Natural killer cell (primary cell): ENCODE results near the gene ZNF628. TPM values are rescaled to one million over a fixed set of nuclear protein-coding genes. Genes with fewer than 3 reads are reported as not detected.

Experiments used
- ATAC-seq, 3 donors: fragments of 150-1000 bp in 2 of 3; fragments of 200-7000 bp in 1 of 3; cut with Tn5 transposase; 1 replicate in 1 of 3; 2 replicates in 2 of 3; pipeline ENCODE4 v1.10.0; 2021; ENCODE audit warnings: mild to moderate bottlenecking in 2 of 3, moderate library complexity in 2 of 3
- DNase-seq, 2 donors: peaks; one replicate each; pipeline versions ENCODE4 v3.0.0 to v3.0.0-alpha.2; 2013 to 2021; ENCODE audit warnings: mixed read lengths in 1 of 2
- H3K27ac ChIP-seq: one replicate; pipeline ENCODE4 v1.5.1; 2013; ENCODE audit warnings: mild to moderate bottlenecking, low read length
- H3K27me3 ChIP-seq: one replicate; pipeline ENCODE4 v1.6.1; 2013; ENCODE audit warnings: low read length; ENCODE audit not compliant: control insufficient read depth, insufficient read depth
- H3K36me3 ChIP-seq: one replicate; pipeline ENCODE4 v1.6.1; 2013; ENCODE audit warnings: low read length; ENCODE audit not compliant: control insufficient read depth, insufficient read depth
- H3K4me1 ChIP-seq: one replicate; pipeline ENCODE4 v1.6.1; 2013; ENCODE audit warnings: low read length; ENCODE audit not compliant: control insufficient read depth, insufficient read depth
- H3K4me3 ChIP-seq: one replicate; pipeline ENCODE4 v1.5.1; 2013; ENCODE audit warnings: low read length
- H3K9me3 ChIP-seq: one replicate; pipeline ENCODE4 v1.6.1; 2013; ENCODE audit warnings: low read length; ENCODE audit not compliant: control insufficient read depth, insufficient read depth
- H3K27ac Mint-ChIP-seq, 2 donors: one replicate each; pipeline ENCODE4 v1.8.0; 2022; ENCODE audit warnings: mild to moderate bottlenecking in 2 of 2, mixed read lengths in 2 of 2, moderate library complexity in 1 of 2
- H3K27me3 Mint-ChIP-seq, 2 donors: one replicate each; pipeline ENCODE4 v1.8.0; 2022; ENCODE audit warnings: low read depth in 2 of 2, mixed read lengths in 2 of 2
- H3K36me3 Mint-ChIP-seq: one replicate; pipeline ENCODE4 v1.8.0; 2022; ENCODE audit warnings: mixed read lengths
- H3K4me1 Mint-ChIP-seq, 2 donors: one replicate each; pipeline ENCODE4 v1.8.0; 2022; ENCODE audit warnings: mixed read lengths in 2 of 2
- H3K4me3 Mint-ChIP-seq: one replicate; pipeline ENCODE4 v1.8.0; 2022; ENCODE audit warnings: mild to moderate bottlenecking, moderate library complexity, mixed read lengths
- H3K9me3 Mint-ChIP-seq, 2 donors: one replicate each; pipeline ENCODE4 v1.8.0; 2022; ENCODE audit warnings: mixed read lengths in 2 of 2
- WGBS: methylation state at CpG from one replicate; pipeline ENCODE4 v1.1.7; 2013; ENCODE audit warnings: missing lambda C conversion rate; ENCODE audit not compliant: insufficient coverage; 5-methylcytosine and 5-hydroxymethylcytosine counted together
- intact Hi-C: fragments of 100-400 bp; cut with micrococcal nuclease; formaldehyde crosslinking; loops from one replicate; pipeline ENCODE4 v1.14.2; 2022
- total RNA-seq, 4 donors: library from RNA; stranded (reverse); fragments of 120-200 nt in 1 of 4; gene quantifications; one replicate each; pipeline versions ENCODE4 v1.2.3 to v1.2.4, GENCODE V29; 2013 to 2022
- TF ChIP-seq, protein P1 (sequence below): fragments of 200-600 bp; IDR thresholded peaks from one replicate; pipeline ENCODE4 v1.8.0; 2022; ENCODE audit warnings: antibody characterized with exemption

ZNF628 gene
- total RNA-seq: 10 to 100 TPM; 20.8 to 28.7 (median 24.1) TPM
- 2.9 TPM for total RNA-seq (2013)

- ATAC-seq: peak; percentile 91 to 96 (median 92)
- peak; percentile 97 to 99 for DNase-seq
- no peaks in the 10 kb centered on the region for H3K36me3 ChIP-seq
- H3K4me1 Mint-ChIP-seq: peaks cover 31 to 37% of the 10 kb centered on the region in 2 donors
- no peaks in the 10 kb centered on the region for H3K27me3 Mint-ChIP-seq
- WGBS: 1% methylated on average over 59 of the region's 61 CpGs
- H3K27ac Mint-ChIP-seq: peak within 1 kb of the TSS; percentile 86 to 90
- no peaks in the 10 kb centered on the region for H3K27me3 ChIP-seq
- H3K4me3 ChIP-seq: peak within 1 kb of the TSS; percentile 49
- H3K4me3 Mint-ChIP-seq: peak within 1 kb of the TSS; percentile 89
- H3K4me1 ChIP-seq: peaks cover 20% of the 10 kb centered on the region
- peak within 1 kb of the TSS; percentile 74 for H3K27ac ChIP-seq
- H3K36me3 Mint-ChIP-seq: no peaks in the 10 kb centered on the region
- H3K9me3 ChIP-seq: no peaks in the 10 kb centered on the region
- intact Hi-C loops: loop anchor here (1.0 to 2.0 kb wide), 2 partner anchors 15 to 123 kb away; partner anchors contain the start of genes FIZ1 and ISOC2
- TF ChIP-seq, protein P1, sequence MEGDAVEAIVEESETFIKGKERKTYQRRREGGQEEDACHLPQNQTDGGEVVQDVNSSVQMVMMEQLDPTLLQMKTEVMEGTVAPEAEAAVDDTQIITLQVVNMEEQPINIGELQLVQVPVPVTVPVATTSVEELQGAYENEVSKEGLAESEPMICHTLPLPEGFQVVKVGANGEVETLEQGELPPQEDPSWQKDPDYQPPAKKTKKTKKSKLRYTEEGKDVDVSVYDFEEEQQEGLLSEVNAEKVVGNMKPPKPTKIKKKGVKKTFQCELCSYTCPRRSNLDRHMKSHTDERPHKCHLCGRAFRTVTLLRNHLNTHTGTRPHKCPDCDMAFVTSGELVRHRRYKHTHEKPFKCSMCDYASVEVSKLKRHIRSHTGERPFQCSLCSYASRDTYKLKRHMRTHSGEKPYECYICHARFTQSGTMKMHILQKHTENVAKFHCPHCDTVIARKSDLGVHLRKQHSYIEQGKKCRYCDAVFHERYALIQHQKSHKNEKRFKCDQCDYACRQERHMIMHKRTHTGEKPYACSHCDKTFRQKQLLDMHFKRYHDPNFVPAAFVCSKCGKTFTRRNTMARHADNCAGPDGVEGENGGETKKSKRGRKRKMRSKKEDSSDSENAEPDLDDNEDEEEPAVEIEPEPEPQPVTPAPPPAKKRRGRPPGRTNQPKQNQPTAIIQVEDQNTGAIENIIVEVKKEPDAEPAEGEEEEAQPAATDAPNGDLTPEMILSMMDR: no peak
- H3K9me3 Mint-ChIP-seq: no peaks in the 10 kb centered on the region
Measured at GRCh38 chr19:55476100-55476775, at the start of gene ZNF628. Gene ZNF628, plus strand, starts transcription at chr19:55476617. Its CDS starts 3,294 bp downstream, at chr19:55479911.

- H3K36me3 ChIP-seq: no peaks in the 10 kb centered on the region
- no peak for ATAC-seq
Measured at GRCh38 chr19:55431183-55431582, 45.2 kb upstream of the ZNF628 start.

DNA sequence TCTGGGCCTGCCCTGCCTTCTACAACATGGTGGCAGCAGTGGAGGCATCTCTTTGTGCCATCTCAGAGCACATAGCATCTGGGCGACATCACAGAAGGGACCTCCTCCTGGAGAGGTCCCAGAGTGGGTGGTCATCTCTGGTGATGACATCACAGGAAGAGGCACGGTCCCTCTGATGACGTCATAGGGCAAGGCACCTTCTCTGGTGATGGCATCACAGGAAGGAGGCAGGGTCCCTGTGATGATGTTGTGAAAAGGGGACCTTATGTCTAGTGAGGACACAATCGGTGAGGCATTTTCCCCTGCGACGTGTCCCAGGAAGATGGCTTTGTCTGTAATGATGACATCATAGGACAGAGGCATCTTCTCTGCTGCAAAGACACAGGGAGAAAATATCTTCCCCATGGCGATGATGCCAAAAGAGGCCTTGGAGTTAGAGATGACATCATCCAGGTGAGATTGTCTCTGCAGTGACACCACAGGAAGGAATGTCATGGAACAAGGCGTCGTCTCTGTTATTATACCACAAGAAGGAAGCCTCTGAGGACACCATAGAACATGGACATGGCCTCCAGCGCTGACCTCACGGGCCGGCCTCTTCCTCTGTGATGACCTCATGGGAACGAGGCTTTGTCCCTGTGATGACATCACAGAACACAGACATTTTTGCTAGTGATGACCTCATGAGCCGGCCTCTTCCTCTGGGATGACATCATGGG is 44.0 kb upstream of the ZNF628 start:
- DNase-seq: no peak
- no peak for ATAC-seq
- H3K27me3 ChIP-seq: peaks cover 15% of the 10 kb centered on the region
- no peaks in the 10 kb centered on the region for H3K9me3 Mint-ChIP-seq
- no peak overlapping the region for H3K27ac Mint-ChIP-seq
- no peak overlapping the region for H3K4me3 Mint-ChIP-seq
- 90% methylated on average over 14 of the region's 14 CpGs for WGBS
- no peaks in the 10 kb centered on the region for H3K9me3 ChIP-seq
- peaks cover 25 to 35% of the 10 kb centered on the region in 2 donors for H3K27me3 Mint-ChIP-seq
- no peak overlapping the region for H3K27ac ChIP-seq
- no peaks in the 10 kb centered on the region for H3K4me1 ChIP-seq
- H3K4me3 ChIP-seq: no peak overlapping the region
- H3K4me1 Mint-ChIP-seq: peaks cover 0 to 5% of the 10 kb centered on the region in 2 donors
- intact Hi-C loops: no loop called here
- H3K36me3 Mint-ChIP-seq: no peaks in the 10 kb centered on the region
- TF ChIP-seq, protein P1: no peak
- H3K36me3 ChIP-seq: no peaks in the 10 kb centered on the region

More at GRCh38 chr19:55431183-55431582, 45.2 kb upstream of the ZNF628 start:
- WGBS: 83% methylated on average over 1 of the region's 1 CpG
- intact Hi-C loops: no loop called here
- TF ChIP-seq, protein P1: no peak
- H3K4me3 ChIP-seq: no peak overlapping the region
- H3K27ac Mint-ChIP-seq: no peak overlapping the region
- H3K4me3 Mint-ChIP-seq: no peak overlapping the region
- H3K27ac ChIP-seq: no peak overlapping the region
- H3K4me1 Mint-ChIP-seq: no peaks in the 10 kb centered on the region
- H3K9me3 Mint-ChIP-seq: no peaks in the 10 kb centered on the region
- no peak for DNase-seq
- peaks cover 15 to 25% of the 10 kb centered on the region in 2 donors for H3K27me3 Mint-ChIP-seq
- no peaks in the 10 kb centered on the region for H3K9me3 ChIP-seq
- H3K27me3 ChIP-seq: peaks cover 10% of the 10 kb centered on the region
- no peaks in the 10 kb centered on the region for H3K4me1 ChIP-seq
- no peaks in the 10 kb centered on the region for H3K36me3 Mint-ChIP-seq
